Stimulated activated CD8-positive, alpha-beta memory T cell treated with anti-CD3 and anti-CD28 coated beads, Interleukin-7, amount 100 ng/mL, for 24 hours (primary cell): ENCODE measurements around the gene SLC25A39.
"Not testable (repeated sequence)": the region's sequence is repeated elsewhere in the genome, so short reads cannot be mapped to it uniquely, and the experiment has no call there.

Experiments used
- DNase-seq: peaks from one replicate; pipeline ENCODE4 v3.0.0-alpha.2; 2020; ENCODE audit warnings: low read depth

The SLC25A39 gene

DNA sequence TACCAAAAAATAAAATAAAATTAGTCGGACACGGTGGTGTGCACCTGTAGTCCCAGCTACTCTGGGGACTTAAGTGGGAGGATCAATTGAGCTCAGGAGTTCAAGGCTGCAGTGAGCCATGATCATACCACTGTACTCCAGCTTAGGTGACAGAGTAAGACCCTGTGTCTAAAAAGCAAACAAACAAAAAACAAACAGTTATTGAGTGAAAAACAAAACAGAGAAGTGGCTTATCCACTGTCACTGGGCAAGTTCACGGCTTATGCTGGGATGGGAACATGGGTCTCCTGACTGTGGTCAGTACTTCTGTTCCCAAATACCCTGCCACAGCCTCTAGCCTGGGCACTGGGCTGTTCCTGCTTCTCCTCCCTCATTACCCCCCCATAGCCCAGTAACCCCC lies 10.9 kb upstream of the SLC25A39 start:
- no peak for DNase-seq

DNA sequence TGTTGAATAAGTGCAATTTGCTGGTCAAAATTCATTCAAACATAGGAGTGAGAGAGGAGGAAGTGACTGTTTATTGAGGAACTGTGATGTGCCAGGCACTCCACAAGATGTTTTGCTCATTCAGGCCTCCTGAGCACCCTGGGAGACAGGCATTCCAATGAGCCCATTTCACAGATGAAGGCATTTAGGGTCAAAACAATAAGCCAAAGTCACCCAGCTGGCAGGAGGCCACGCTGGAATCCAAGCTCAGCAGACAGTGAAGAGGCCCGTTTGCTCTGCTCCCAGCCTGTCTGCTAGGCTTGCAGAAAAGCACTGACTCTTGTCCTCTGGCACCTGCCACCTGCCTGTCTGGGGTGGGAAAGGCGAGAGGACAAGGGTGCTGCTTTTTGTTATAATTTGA lies 10.1 kb upstream of the SLC25A39 start:
- DNase-seq, result no peak

- DNase-seq, result no peak
Observed at GRCh38 chr17:44334315-44334714, 9.7 kb upstream of the SLC25A39 start.

DNA sequence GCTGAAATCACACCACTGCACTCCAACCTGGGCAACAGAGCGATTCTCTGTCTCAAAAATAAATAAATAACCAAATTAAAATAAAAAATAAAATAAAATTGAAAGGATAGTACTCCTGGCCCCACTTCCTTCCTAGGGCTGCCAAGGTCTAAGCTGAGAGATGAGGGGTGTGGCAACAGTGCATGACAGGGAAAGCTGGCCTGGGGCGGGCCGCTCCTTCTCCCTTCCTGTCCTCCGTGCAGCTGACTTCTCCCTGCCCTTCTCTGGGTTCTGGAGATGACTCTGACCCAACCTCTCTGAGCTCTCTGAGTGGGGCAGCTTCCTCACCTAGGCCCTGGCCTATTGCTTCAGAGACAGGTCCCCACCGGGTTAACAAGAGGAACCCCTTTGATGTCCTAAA lies 8.7 kb upstream of the SLC25A39 start:
- DNase-seq, result no peak

GRCh38 chr17:44331249-44331760 lies 6.7 kb upstream of the SLC25A39 start:
- no peak for DNase-seq

GRCh38 chr17:44330263-44330662 lies 5.6 kb upstream of the SLC25A39 start:
- not testable (repeated sequence) for DNase-seq

GRCh38 chr17:44329516-44329915 lies 4.9 kb upstream of the SLC25A39 start:
- DNase-seq, result not testable (repeated sequence)

DNA sequence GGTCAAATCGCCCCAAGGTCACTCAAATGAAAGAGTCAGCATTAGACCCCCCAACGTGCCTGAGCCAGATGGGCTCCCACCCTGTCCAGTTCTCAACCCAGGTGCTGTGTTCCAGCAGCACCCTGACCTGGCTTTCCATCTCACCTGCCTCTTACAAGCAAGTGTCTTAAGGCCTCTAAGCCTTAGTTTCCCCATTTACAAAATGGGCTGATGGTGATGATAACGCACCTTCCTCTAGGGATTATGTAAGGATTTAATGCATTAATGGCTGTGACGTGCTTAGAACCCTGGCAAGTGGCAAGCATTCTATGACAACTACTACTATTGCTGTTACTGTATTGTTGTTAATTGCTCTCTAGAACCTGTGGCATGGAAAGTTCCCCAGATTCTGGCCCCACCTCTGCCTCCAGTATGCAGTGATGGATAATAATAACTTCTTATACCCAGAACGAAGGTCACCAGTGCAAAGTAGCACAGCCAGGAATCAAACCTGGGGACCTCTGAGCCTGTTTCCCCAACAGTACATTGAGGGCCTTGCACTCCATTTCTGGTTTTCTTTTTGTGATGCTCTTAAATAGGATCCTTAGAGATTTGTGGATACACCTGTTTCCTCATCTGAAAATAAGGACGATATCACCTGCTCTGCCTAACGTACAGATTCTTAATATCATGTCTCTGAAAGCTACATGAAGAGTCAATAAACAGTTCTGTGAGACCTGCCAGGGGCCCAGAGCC lies 3.3 kb upstream of the SLC25A39 start:
- no peak for DNase-seq

DNA sequence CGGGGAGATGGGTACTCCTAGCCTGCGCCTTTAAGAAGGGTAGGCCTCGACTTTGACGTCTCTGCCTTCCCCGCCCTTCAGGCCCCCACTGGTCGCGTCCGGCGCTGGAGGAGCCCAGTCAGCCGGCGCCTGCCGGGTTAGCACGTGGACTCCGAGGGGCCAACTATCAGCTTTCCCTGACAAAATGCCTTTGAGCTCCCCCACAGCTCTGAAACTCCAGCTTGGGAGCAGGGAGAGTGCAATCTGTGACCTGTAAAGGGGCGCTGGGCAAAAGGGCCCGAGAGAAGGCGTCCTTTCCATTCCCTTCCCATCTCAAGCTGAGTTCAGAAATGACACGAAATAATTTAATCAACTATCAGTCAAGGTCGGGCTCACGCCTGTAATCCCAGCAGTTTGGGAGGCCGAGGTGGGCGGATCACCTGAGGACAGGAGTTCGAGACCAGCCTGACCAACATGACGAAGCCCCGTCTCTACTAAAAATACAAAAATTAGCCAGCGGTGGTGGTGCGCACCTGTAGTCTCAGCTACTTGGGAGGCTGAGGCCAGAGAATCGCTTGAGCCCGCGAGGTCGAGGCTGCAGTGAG lies 2.3 kb upstream of the SLC25A39 start:
- DNase-seq, result peak; percentile 85

GRCh38 chr17:44324092-44324570 lies 492 bp downstream of the SLC25A39 start:
- DNase-seq, result no peak

DNA sequence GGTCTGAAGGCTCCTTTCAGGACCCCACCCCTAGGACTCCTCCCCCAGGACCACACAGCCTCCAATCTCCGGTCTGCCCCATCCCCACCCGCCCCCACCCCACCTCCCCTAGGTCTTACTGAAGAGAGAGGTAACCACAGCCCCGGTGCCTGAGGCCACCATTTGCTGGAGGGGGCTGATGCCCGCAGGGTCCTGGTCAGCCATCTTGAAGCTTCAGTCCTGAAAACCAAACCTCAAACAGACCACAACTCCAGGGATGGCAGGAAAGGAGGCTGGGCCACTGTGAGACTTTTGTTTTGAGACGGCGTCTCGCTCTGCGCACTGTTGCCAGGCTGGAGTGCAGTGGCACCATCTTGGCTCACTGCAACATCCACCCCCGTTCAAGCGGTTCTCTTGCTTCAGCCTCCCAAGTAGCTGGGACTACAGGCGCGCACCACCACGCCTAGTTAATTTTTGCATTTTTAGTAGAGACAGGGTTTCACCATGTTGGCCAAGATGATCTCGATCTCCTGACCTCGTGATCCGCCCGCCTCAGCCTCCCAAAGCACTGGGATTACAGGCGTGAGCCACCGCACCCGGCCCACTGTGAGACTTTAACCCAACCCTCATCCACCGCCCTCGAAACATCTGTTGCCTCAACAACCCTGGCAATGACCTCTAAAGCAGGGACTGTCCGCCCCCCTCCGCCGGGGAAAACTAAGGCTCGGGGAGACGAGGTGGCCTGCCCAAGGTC lies 1.1 kb downstream of the SLC25A39 start:
- DNase-seq, result no peak

DNA sequence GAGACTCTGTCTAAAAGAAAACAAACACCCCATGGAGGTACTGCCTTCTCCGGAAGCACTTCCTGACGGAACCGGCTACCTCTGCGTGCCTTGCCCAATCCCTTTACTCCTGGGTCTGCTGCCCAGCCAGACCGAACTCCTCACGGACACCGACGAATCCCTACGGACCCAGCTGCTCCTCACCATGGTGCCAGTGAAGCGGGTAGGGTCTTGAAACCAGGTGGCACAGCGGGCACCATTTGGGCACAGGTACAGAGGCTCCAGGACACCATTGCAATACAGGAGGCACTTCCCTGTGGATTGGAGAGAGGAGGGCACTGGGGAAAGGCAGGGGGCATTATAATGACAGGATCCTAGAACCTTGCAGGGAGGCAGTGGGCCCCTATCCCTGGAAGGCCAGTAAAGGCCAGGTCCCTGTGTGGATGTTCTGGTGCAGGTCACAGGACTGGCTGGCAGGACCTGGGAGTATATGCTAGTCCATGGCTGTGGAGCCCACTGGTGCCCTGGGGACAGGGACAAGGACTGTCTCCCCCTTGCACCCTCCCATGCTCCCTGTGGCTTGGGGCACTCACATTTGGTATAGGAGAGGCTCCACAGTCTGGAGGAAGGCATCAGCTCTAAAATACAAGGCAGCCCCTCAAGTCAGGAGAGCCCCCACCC lies 2.3 kb downstream of the SLC25A39 start:
- DNase-seq, result no peak

DNA sequence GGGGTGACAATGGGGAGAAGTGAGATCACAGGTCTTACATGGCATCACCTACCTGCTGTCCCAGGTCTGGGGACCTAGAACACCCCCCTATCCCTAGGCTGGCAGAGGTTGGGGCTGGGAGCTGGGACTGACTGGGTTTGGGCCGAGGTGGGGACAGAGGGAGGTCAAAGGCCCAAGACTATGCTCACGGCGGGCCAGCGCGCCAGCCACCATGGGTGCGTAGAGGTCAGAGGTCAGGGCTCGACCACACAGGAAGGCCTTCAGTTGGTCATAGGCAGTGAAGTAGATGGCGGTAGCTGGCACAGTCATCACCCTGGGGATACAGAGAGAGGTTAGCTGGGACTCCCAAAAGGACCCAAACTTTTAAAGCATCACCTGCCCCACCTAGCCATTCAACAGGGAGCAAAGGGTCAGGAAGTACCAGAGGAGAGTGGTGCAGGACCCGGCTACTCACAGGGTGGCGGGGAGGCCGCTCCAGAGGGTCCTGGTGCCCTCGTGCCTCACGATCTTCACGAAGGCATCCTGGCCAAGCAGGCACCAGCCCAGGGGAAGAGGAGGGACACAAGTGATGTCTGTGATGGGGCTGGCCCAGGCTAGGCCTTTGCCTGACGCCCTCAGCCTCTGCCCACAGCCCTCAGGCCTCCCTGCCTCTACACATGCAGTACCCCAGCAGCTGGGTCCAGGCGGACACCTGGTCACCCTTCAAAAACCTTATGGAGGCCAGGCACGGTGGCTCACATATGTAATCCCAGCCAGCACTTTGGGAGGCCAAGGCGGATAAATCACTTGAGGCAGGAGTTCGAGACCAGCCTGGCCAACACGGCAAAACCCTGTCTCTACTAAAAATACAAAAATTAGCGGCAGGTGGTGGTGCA lies 3.1 kb downstream of the SLC25A39 start:
- DNase-seq, result no peak

DNA sequence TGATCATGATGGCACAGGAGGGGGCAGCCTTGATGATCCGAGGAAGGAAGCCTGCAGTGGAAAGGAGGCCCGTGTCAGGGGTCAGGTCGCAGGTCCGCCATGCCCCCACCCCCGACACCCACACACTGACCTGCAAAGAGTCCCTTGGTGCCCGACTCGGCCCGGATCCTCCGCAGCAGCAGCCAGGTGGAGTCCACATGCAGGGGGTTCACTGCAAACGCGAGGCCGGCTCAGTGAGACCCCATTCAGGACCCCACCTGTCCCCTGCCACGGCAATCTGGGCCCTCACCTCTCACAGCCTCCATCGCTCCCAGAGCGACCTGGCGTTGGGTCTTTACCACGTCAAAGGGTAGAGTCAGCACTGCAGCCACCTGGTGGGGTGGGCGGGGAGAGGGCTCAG lies 4.6 kb downstream of the SLC25A39 start:
- DNase-seq, result no peak

- no peak for DNase-seq
Observed at GRCh38 chr17:44318077-44318892, 6.3 kb downstream of the SLC25A39 start.

GRCh38 chr17:44317545-44317944 lies 7.1 kb downstream of the SLC25A39 start:
- DNase-seq, result no peak

DNA sequence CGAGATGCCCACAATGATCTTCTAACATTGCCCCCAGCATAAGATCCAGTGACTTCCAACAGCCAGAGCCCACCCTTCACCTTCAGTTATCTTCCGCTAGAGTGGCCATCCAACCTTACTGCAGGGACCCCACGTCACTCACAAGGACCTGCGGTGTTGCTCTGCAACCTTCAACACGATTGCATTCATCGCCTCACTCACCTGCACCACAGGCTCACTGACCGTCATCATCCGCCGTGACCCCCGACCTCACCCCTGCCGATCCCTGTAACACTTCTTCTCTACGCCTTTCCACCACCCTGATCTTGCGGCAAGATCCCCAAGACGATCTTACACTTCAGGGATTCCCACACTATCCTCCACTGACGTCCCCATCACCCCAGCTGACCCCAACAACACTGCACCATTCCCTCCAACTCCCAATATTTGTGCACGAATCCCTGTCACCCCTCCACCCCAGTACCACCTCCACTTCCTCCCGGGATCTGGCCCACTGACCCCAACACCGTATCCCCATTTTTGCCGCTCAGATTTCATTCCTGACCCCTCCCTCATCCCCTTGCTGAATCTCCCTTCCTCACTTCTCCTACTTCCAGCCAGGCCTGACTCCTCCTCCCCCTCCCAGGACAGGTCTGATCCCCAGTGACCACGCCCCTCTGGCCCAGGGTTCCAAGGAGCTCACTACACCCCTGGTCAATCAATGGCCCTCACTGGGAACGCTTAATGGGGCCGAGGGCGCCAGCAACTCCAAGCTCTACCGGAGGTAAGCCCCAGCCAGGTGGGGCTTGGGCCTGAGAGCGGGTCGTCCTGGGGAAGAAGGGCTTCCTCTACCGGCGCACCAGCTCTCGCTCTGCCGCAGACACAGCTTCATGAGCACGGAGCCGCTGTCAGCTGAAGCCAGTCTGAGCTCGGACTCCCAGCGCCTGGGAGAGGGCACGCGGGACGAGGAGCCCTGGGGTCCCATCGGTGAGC lies 8.6 kb downstream of the SLC25A39 start:
- DNase-seq, result no peak

DNA sequence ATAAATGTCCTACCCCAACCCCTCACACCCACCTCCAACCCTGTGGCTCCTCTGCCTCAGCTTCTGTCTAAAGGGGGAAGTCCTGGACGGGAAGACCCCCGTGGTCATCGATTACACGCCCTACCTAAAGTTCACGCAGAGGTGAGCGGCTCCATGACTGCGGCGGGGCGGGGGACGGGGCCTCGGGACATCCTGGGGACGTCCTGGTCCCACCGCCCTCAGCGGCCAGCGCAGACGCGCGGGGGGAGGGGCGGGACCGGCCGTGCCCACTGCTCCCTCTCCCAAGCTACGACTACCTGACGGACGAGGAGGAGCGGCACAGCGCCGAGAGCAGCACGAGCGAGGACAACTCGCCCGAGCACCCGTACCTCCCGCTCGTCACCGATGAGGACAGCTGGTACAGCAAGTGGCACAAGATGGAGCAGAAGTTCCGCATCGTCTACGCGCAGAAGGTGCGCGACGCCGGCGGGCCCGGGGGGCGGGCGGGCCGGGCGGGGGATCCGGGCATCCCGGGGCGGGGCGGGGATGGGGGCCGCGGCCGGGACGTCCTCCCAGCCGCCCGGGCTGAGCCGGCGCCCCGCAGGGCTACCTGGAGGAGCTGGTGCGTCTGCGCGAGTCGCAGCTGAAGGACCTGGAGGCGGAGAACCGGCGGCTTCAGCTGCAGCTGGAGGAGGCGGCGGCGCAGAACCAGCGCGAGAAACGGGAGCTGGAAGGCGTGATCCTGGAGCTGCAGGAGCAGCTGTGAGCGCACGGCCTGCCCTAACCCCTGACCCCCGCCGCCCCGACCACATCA lies 9.6 kb downstream of the SLC25A39 start:
- no peak for DNase-seq

DNA sequence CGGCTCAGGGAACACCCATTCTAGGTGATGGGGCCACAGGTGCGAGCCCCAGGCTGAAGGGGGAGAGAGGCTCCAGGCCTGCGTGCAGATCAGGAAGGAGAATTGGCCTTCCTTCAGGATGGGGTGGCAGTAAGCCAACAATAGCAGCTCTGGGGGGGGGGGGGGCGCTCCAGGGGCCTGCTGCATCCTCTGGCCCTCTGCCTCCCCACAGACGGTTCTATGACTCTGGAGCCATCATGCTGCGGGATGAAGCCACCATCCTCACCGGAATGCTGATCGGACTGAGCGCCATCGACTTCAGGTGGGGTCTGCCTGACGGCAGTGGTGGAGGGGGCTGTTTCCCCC lies 10.1 kb downstream of the SLC25A39 start:
- DNase-seq, result no peak
